Measurements from ENCODE around the gene CLASP2.

GRCh38 chr3:33658621-33658990 is 59.4 kb downstream of the CLASP2 start:
- no peak for TF ChIP-seq CTCF (IDR thresholded peaks at IDR 0.05)
- no peak for TF ChIP-seq POLR2A (IDR thresholded peaks at IDR 0.05)

Measured in body of pancreas (tissue), 4 donors.